ENCODE data around the gene PARD6A.

PARD6A gene, protein sequence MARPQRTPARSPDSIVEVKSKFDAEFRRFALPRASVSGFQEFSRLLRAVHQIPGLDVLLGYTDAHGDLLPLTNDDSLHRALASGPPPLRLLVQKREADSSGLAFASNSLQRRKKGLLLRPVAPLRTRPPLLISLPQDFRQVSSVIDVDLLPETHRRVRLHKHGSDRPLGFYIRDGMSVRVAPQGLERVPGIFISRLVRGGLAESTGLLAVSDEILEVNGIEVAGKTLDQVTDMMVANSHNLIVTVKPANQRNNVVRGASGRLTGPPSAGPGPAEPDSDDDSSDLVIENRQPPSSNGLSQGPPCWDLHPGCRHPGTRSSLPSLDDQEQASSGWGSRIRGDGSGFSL

DNA sequence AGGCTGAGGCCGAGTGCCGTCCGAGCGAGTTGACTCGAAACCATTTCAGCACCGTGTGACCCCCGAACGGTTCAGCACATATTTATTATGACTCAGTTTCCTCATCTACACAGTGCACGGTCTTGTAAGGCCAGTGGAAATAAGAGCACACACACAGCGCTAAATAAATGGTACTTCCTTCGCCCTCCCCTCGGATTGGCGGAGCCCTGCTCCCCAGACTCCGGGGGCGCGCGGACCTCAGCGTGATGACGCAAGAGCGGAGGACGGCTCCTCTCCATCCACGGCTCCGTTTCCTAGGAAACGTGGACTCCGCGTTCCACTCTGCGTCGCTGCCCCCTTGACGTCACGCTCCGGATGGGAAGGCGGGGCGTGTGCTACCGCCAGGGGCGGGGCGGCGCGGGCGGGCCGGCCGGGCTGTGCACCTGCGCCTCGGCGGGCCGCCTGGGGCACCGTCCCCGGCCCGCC lies at the start of gene PARD6A:
Gene PARD6A (plus strand): TSS at position 397 of the 465 bp plus-strand sequence. CDS start 79 bp downstream, outside the sequence.
- peak; percentile 88 to 97 for DNase-seq (ENCODE audit: extremely low read depth in 1 of 2, low read depth in 1 of 2)

DNA sequence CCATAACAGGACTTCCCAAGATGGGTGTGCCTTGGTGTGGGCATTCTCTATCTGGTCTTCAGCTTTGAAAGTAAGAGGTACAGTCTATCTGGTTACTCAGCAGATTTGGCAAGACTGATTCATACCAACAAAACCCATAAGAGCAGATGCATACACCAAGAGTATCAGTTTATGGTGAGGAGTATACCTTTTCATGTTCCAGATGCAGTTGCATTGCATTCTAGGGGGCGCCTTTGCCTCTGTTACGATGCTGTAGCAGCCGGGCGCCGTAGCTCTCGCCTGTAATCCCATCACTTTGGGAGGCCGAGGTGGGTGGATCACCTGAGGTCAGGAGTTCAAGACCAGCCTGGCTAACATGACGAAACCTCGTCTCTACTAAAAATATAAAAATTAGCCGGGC lies 47.0 kb upstream of the PARD6A start:
- DNase-seq (ENCODE audit: extremely low read depth in 1 of 2, low read depth in 1 of 2) = peak in 1 of 2 donors; percentile 9

GRCh38 chr16:67628216-67628615 lies 32.5 kb upstream of the PARD6A start:
- DNase-seq (ENCODE audit: extremely low read depth in 1 of 2, low read depth in 1 of 2) = no peak

DNA sequence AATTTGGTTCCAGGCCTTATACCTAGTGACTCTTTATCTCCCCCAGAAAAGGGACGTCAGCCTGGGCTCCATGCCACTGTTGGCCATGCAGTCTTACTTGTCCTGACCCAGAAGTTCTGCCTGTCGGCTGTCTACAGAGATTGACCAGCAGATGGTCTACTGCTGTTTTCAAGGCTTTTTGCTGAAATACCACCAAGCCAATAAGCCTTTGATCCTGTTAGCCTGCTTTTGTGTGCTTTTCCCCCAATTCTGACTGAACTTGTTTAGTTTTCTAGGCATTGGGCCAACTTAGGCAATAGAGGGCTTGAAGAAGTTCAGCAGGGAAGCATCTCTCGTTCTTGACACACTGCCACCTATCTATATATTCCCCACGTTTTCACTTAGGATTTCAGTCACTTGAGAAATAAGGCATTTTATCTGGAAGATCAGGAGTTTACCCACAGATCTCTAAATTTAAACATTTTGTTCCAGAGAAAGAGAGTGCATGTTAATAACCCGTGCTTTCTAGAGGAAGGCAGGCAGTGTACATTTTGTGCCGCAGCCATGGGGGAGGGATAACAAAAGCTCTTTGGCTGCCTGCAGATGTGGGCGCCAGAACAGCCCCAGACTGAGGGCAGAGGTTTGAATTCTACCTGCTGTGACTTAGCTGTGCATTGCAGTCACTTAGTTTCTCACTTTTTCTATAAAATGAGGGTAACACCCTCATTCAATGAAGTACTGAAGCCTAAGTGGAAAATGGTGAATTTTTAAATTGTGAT lies 28.2 kb upstream of the PARD6A start:
- DNase-seq (ENCODE audit: extremely low read depth in 1 of 2, low read depth in 1 of 2) = no peak

GRCh38 chr16:67636713-67637112 lies 24.0 kb upstream of the PARD6A start:
- DNase-seq (ENCODE audit: extremely low read depth in 1 of 2, low read depth in 1 of 2) = no peak

GRCh38 chr16:67637625-67638024 lies 23.1 kb upstream of the PARD6A start:
- DNase-seq (ENCODE audit: extremely low read depth in 1 of 2, low read depth in 1 of 2) = no peak

DNA sequence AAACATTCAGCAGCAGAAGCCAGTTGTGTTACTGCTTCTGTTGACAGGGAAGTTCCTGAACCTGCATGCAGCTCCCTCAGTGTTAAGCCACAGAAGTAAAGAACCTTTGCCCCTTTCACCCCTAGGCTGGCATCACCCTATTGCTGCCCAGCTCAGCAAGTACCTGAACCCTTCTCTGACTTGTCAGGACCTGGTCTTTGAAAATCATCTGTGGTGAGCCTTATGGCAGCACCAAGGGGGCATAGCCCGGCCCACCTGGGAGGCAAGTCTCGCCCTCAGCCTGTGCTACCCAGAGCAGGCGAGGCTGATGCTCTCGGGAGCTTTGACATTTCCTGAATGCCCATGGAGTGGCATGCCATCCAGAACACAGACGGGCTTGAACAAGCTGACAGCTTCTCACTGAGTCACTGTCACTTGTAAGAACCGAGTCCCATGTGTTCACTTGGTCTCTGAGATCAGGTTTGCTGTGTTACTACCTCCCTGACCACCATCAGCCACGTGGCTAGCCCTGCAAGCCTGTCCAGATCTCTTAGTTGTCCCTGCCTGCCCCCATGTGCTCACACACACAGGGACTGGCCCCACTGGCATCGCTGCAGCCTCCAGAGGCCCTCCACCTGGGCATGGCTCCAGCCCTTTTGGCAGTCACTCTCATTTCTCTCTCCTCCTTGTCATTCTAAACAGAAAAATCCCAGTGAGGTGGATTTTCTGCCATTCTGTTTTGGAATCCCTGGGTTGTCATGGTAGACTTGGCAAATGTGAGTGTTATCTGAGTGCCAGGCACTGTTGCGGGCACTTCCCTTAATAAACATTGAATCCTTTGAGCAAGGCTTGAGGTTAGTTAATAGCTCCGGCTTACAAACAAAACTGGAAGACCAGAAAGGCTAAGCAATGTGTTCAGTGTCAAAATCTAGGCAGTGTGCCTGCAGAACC lies 18.7 kb upstream of the PARD6A start:
- no peak for DNase-seq (ENCODE audit: extremely low read depth in 1 of 2, low read depth in 1 of 2)

DNA sequence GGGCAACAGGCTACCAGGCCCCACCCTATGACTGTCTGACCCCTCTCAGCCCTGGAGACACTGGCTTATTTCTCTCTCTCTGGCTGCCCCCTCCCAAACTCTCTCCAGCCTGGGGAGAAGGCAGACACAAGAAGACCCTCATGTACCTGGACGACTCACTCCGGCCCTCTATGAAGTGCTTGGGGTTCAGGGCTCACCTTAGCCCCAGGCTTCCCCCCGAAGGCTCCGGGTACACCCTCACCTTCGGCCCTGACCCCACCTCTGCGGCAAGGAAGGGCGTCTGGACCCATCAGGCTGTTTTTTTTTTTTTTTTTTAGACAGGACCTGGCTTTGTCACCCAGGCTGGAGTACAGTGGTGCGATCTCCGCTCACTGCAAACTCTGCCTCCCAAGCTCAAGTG lies 16.7 kb upstream of the PARD6A start:
- DNase-seq (ENCODE audit: extremely low read depth in 1 of 2, low read depth in 1 of 2) = no peak

DNA sequence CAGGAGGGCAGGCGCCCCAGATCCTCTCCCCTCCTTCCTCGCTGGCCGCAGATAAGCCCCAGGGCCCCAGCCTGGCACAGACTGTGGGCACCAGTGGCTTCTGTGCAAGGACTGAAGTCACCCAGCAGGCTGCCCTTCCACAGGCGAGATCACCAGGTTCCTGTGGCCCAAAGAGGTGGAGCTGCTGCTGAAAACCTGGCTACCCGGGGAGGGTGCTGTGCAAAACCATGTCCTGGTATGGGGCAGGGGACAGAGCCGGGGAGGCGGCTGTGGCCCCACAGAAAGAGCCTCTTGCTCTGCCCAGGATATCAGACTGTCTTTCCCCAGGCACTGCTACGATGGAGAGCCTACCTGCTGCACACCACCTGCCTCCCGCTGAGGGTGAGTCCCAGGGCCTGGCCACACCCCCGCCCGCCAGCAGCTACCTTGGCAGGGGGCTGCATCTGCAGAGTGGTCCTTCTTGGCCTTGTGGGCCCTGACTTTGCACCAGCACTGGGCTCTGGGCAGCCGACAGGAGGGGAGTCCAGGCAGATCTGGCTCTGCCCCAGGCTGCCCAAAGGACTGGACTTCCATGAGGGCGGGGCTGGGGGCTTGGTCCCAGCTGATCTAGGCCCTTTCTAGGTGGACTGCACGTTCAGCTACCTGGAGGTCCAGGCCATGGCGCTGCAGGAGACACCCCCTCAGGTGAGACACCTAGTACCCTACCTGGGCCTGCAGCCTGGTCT lies 15.2 kb upstream of the PARD6A start:
- DNase-seq (ENCODE audit: extremely low read depth in 1 of 2, low read depth in 1 of 2) = no peak

DNA sequence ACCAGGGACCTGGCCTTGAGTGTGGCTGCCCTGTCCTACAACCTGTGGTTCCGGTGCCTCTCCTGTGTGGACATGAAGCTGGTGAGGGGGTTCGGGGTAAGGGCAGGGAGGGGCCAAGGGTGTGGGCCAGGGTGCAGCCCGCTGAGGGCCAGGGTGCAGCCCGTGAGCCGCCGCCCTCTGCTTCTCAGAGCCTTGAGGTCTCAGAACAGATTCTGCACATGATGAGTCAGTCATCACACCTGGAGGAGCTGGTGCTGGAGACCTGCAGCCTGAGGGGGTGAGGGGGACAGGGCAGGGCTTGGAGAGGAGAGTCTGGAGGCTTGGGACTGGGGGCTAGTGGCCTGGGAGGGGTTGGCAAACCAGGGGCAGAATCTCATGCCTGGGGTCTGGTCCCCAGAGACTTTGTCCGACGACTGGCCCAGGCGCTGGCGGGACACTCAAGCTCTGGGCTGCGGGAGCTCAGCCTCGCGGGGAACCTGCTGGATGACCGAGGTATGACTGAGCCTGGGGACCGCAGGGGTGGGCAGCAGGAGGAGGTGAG lies 13.6 kb upstream of the PARD6A start:
- no peak for DNase-seq (ENCODE audit: extremely low read depth in 1 of 2, low read depth in 1 of 2)

GRCh38 chr16:67647681-67648080 lies 13.1 kb upstream of the PARD6A start:
- DNase-seq (ENCODE audit: extremely low read depth in 1 of 2, low read depth in 1 of 2) = no peak

DNA sequence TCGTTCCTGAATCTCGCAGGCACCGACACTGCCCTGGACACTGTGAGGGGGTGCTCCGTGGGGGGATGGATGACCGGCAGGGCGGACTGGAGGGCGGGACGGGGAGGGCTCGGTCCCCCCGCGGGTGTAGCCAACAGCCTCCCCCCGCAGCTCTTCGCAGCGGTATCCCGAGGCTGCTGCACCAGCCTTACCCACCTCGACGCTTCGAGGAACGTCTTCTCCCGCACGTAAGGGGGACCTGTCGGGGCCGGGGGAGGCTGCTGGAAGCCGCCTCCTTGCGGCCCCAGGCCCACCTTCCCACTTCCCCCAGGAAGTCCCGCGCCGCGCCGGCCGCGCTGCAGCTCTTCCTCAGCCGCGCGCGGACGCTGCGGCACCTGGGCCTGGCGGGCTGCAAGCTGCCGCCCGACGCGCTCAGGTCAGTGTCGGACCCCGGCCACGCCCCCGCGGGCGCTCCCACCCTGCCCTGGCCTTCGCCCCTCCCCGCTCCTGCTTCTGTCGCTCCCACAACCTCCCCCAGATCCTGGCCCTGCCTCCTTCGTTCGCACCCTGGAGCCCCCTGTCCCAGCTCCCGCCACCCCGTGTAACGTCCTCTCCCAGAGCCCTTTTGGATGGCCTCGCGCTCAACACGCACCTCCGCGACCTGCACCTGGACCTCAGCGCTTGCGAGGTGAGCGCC lies 12.5 kb upstream of the PARD6A start:
- DNase-seq (ENCODE audit: extremely low read depth in 1 of 2, low read depth in 1 of 2) = no peak

DNA sequence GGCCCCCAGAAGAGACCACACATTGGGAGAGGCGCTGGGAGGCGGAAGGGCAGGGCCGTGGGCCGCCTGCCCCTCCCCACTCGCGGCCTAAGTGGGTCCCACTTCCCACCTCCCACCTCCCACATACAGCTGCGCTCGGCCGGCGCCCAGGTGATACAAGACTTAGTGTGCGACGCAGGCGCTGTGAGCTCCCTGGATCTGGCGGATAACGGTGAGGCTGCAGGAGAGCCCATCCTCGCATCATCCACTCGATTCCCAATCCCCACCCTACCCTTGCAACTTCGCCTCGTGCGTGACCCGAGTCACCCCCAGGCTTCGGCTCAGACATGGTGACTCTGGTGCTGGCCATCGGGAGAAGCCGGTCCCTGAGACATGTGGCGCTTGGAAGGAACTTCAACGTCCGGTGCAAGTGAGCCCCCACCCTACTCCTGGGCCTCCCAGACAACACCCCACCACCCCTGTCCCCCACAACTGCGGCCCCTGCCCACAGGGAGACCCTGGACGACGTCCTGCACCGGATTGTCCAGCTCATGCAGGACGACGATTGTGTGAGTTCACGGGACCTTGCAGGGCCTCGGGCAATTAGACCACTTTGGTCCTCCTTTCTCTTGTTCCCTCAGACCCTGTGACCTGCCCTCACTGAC lies 11.9 kb upstream of the PARD6A start:
- DNase-seq (ENCODE audit: extremely low read depth in 1 of 2, low read depth in 1 of 2) = no peak

GRCh38 chr16:67649494-67649931 lies 11.2 kb upstream of the PARD6A start:
- no peak for DNase-seq (ENCODE audit: extremely low read depth in 1 of 2, low read depth in 1 of 2)

DNA sequence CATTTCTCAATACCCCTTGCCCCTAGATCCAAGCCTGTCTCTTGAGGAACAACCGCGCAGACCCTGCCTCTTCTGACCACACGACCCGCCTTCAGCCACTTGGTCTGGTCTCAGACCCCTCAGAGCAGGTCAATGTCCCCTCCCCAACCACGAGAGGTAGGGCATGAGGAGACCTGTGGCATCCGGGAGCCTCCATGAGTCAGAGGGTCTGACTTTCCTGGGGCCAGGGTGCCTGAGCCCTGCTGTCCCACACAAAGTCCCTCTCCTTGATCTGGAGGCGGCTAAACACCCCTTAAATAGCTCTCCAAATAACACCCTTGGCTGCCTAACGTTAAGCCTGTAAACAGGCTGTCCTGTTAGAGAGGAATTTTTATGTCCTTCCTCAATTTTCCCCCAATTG lies 10.7 kb upstream of the PARD6A start:
- no peak for DNase-seq (ENCODE audit: extremely low read depth in 1 of 2, low read depth in 1 of 2)

DNA sequence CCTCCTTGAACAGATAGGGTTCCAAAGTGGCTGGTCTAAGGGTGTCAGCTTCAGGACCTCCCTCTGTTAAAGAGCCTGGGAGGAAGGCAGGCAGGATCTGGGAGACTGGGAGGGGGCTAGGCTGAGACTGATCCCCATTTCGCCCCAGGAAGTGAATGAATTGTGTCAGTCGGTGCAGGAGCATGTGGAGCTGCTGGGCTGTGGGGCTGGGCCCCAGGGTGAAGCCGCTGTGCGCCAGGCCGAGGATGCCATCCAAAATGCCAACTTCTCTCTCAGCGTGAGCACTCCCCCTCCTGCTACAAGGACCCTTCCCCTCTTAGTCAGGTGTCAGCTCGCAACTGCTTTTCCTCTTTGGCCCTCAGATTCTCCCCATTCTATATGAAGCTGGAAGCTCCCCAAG lies 9.7 kb upstream of the PARD6A start:
- no peak for DNase-seq (ENCODE audit: extremely low read depth in 1 of 2, low read depth in 1 of 2)

DNA sequence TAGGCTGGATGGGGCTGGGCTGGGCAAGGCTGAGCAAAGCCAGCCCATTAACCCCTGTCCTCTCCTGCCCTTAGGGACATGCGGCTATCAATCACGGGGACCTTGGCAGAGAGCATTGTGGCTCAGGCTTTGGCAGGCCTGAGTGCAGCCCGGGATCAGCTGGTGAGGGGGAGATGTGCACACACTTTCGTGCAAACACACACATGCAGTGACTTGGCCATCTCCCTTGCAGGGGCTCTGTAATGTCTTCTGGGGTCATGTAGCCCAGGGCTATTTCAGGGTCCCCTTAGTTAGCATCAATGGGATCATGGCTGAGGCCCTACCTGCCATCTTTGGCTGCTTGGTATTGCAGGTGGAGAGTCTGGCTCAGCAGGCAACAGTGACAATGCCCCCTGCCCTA lies 8.9 kb upstream of the PARD6A start:
- DNase-seq (ENCODE audit: extremely low read depth in 1 of 2, low read depth in 1 of 2) = no peak

DNA sequence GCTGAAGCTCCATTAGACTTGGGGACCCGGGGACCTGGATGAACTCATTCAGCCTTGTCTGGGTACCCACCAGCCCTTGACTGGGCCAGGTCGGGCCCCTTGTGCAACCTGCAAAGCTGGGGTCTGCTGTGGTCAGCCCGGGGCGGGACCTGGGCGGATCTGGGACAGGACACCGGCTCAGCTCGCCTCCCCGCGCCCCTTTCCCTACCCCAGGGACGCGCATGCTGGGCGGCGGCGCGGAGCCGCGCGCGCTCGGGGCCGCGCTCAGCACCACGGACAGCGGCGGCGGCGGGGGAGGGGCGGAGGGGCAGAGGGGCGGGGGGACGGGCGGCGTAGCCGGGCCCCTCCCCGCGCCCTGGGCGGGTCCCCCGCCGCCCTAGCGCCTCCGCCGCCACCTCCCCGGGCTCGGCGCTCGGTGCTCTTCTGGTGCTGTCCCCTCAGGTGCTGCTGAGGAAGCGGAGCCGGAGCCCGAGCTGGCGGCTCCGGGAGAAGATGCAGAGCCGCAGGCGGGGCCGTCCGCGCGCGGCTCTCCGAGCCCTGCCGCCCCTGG lies 8.1 kb upstream of the PARD6A start:
- no peak for DNase-seq (ENCODE audit: extremely low read depth in 1 of 2, low read depth in 1 of 2)
